EL (cell line): ENCODE measurements around the gene MINK1.
"Not testable (repeated sequence)": the region's sequence is repeated elsewhere in the genome, so short reads cannot be mapped to it uniquely, and the experiment has no call there.

Experiments
- DNase-seq: peaks from one replicate; pipeline ENCODE4 v3.0.0-alpha.2; 2016

Gene MINK1

DNA sequence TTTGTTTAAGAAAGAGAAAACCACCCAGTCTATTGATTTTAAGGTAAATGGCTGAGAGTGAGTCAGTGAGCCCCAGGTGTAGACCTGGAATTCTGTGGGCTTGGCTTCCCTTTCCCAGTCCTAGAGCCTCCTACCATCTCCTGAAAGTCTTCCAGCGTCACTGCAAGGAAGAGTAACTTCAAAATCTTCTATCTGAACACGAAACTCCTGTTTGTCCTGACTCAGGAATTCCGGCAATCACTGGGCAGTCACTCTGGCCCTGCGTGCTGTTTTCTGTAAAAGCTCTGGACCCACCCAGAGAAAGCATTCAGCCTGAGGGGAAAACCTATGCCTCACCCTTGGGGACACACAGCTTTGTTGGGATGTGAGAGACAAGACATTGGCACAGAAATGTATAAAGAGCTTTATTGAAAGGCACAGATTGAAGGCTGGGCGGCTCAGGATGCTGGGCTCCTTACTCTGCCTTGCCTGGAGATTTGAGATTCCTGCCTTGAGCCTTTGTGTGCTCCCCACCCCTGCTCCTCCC, 15.9 kb downstream of the MINK1 start:
- peak; percentile 61 for DNase-seq

DNA sequence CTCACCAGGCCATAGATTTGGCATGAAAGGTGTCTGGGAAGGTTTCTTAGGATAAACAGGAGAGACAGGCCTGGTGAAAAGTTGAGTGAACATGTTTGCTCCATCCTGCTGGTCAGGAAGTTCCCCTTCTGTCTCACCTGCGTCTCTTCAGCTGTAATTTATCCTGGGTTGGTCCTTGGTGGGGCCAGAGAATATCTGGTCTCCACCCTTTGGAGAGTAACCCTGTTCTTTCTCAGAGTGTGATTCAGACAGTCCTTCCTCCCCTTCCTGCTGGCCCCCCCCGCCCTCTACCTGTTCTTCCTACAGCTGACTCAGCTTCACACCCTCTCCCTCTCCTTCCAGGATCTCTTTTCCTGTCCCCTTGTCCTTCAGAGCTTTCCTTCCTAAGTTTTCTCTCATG, 17.1 kb downstream of the MINK1 start:
- DNase-seq, result no peak

DNA sequence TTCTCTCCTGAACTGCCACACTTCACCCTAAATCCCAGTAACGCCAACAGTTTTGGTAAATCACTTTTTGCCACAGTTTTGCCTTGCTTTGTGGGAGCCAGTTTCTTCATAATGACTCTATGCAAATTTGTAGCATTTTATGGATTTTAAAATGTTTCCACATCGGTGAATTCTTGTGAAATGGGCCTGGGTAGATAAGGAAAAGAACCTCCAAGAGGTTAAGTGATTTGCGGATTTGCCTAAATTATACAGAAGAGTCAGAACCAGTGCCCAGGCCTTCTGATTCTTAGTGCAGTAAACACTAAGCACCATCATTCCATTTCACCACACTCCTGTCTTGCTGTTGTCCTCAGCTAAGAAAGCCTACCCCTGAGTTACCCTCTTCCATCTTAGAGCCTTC, 17.9 kb downstream of the MINK1 start:
- no peak for DNase-seq

DNA sequence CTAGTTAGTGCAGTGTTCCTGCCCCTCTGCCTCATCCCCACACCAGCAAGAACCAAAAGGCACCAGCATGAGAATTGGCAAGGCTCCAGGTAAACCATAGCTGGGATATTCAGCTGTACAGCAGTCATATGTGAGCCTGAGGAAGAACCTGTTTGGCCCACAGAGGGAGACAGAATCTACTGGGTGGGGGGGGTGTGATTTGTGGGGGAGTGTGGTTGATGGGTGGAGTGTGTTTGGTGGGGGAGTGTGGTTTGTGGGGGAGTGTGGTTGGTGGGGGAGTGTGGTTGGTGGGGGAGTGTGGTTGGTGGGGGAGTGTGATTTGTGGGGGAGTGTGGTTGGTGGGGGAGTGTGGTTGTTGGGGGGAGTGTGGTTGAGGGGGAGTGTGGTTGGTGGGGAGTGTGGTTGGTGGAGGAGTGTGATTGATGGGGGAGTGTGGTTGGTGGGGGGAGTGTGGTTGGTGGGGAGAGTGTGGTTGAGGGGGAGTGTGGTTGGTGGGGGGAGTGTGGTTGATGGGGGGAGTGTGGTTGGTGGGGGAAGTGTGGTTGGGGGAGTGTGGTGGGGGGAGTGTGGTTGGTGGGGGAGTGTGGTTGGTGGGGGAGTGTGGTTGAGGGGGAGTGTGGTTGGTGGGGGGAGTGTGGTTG, 19.5 kb downstream of the MINK1 start:
- DNase-seq, result peak; percentile 71

DNA sequence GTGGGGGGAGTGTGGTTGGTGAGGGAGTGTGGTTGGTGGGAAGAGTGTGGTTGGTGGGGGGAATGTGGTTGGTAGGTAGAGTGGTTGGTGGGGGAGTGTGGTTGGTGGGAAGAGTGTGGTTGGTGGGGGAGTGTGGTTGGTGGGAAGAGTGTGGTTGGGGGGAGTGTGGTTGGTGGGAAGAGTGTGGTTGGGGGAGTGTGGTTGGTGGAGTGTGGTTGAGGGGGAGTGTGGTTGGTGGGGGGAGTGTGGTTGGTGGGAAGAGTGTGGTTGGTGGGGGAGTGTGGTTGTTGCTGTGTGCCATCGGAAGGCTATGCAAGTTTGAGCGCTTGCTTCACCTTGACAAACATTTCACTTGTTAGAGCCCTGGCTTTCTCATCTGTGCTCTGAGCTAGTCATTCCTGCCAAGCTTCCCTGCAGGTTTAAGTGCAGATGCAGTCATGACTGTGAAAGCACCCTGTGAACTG, 20.1 kb downstream of the MINK1 start:
- no peak for DNase-seq

DNA sequence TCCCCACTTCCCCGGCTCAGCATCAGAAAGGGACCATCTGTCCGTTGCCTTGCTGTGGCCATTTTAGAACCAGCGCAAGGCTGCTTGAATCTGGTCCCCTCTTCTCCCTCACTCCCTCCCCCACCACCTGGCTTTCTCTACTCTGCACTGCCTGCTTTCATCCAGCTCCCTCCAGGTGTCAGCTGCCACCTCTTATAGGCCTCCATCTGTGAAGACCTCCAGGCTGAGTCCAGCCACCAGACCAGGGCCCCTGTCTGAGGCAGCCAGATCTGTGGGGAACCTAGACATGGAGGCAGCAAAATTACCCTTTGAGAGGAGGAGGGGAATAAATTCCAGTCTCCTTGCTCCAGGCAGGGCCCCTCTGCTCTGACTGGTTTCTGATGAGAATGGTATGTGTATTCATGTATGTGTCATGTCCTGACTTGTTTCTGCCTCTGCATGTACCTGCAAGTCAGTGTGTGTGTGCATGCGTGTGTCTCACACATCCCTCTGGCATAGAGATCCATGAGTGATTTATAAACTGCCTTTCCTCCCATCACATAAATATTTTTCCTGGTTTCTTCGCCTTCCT, 21.1 kb downstream of the MINK1 start:
- peak; percentile 40 for DNase-seq

DNA sequence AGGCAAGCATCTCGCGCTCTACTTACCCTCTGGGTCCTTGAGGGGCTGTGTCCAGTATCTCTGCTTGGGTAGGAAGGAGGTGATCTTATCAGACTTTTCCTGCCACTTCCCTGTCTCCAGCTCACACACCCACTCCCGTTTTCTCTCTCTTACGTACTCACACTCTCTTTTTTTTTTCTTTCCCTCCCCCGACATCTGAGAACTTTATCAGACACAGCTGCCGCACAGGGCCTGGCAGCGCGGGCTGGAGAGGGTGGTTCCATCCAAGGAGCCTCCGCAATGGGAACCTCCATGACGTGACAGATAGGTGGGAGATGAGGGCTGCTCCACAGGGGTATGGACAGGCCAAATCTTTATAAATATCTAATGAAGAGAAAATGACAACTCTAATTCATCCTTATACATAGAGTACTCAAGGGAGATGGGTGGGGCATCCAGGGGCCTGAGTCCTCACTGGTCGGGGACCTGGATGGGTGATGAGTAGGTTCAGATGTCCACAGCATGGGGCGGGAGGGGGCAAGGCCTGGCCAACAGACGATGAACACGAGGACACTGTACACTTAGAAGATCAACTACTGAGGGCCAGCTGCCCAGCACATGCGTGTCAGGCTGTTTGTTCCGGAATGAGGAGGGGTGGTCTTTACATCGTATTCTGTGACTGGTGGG, 23.3 kb downstream of the MINK1 start:
- no peak for DNase-seq

DNA sequence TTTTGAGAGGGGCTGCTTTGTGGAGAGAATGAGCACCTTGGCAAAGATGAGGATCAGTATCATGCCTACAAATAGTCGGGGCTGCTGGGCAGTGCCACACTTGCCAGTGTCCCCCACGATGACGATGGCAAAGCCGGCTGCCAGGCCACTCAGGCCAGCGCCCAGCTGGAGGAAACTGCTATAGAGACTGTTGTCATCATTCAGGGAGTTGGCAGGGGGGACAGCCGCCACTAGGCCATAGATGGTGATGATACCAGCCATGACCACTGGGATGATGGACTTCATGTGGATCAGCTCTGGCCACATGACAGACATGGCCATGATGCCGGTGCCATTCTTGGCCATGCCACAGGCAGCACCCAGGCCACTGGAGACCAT, 23.8 kb downstream of the MINK1 start:
- DNase-seq, result no peak

DNA sequence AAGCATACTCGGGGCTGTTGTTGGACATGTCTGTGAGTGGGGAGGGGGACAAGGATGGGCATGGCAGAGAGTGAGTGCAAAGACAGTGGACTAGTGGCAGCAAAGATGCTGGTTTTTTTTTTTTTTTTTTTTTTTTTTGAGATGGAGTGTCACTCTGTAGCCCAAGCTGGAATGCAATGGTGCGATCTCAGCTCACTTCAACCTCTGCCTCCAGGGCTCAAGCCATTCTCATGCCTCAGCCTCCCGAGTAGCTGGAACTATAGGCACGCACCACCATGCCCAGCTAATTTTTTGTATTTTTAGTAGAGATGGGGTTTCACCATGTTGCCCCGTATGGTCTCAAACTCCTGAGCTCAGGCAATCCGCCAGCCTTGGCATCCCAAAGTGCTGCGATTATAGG, 24.2 kb downstream of the MINK1 start:
- DNase-seq, result not testable (repeated sequence)

DNA sequence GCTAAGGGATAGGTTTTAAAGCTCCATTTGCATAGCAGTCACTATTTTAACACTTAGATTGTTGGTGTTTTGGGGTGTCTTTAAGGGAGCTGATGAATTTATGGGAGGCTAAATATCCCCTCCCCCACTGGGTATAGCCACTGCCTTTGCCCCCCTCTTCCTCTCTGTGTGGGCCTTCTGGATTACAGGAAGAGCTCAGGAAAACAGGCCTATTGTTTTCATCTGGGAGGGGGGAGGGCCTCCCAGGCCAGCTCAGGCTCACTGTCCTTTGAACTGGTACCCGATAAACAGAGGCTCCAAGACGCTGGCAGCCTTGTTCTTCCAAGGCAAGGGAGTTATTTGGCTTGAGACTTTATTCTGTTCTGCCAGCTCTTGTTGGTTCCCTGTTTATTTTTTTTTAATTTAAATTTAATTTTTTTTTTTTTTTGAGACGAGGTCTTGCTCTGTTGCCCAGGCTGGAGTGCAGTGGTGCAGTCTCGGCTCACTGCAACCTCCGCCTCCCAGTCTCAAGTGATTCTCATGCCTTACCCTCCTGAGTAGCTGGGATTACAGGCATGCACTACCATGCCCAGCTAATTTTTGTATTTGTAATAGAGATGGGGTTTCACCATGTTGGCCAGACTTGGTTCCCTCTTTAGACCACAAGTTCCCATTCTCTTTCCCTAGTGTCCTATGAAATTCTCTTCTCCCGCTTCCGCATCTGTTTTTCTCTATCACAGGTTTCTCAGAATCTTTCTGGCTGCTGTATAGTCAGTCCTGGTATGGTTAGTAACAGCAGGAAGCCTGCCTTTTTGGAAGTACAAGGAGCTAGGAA, 25.1 kb downstream of the MINK1 start:
- DNase-seq, result no peak

DNA sequence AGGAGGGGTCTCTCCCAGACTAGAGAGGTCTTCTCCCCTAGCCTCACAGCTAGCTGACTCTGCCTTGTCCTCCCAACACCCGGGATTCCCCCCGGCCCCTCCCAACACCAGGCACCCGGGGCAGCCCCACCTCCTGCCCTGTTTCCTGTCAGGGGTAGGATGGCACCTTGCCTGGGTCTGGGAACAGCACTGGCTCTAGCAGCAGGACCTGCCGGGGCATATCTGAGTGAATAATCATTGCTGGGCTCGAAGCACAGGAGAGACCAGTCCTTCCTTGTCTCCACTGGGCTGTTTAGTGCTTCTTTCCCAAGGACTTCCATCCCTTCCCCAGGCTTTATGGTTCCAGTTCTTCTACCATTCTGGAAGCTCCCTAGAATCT, 25.7 kb downstream of the MINK1 start:
- DNase-seq, result peak; percentile 59

DNA sequence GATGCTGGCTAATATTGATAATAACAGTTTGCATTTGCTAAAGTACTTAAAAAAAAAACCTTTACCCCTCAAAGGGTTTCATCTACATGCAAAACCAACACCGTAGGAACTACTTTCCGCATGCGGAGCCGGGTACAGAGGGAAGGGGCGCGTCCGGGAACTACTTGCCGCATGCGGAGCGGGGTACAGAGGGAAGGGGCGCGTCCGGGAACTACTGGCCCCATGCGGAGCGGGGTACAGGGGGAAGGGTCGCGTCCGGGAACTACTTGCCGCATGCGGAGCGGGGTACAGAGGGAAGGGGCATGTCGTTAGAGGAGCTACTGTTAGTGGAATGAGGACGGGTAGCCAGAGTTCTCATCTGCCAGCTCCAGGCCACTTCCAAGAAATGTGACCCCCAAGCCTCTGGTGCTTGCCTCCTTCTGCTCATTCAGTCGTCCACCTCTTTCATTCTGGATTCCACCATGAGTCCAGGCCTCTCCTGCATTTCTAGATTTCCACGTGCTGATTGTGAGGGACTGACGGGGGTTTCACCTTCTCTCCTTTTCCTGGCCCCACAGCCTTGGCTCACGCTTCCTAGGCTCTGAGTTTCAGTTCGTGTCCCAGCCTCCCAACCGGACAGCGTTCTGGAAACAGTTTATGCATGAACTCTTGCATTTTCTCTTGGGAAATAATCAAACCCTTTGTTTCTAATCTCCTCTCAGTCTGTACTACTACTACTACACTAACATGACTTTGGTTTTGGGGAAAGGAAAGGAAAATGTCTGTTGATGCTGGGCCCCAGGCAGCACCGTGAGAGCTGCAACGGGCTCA, 26.9 kb downstream of the MINK1 start:
- no peak for DNase-seq

DNA sequence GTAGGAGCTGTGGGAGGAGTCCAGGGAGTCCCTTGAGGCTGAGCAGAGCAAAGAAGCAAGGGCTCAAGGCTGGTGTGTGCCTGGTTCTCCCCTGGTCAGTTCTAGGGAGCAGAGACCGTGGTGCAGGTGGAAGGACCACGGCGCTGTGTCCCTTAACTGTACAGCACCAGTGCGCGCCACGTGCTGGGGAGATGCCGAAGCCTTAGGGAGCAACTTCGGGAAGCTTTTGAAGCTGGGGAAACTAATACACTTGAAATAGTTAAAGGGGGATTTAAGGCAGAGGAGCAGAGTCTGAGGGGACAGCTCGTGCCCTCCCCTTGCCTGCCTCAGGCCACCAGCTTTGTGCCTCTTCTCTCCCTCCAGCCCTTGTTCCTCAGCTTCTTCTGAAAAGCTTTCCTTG, 27.5 kb downstream of the MINK1 start:
- no peak for DNase-seq

DNA sequence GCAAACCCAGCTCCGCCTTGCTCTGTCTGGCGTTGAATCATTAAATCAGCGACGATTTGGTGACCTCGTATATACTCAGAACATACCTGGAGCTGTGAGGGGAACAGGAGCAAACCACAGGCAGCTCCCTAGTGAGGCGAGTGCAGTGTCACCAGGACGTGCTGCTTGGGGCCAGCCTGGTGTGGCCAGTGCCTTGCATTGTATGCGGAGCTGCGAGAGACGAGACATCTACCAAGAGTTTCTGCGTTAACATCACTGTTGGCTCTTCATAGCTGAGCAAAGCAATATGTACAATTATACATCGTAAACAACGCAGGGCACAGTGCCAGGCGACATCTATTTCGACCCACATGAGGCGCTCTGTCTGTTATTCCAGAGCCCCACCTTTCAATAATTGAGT, 27.9 kb downstream of the MINK1 start:
- DNase-seq, result no peak

DNA sequence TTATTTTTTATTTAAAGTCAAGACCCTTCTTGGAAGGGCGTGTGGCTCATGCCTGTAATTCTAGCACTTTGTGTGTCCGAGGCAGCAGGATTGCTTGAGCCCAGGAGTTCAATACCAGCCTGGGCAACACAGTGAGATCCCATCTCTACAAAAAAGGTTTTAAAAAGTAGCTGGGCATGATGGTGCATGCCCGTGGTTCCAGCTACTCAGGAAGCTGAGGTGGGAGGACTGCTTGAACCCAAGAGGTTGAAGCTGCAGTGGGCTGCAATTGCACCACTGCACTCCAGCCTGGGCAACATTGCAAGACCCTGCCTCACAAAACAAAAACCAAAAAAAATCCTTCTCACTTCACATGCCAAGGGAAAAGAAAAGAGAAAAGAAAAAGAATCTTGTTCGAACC, 29.6 kb downstream of the MINK1 start:
- DNase-seq, result no peak

DNA sequence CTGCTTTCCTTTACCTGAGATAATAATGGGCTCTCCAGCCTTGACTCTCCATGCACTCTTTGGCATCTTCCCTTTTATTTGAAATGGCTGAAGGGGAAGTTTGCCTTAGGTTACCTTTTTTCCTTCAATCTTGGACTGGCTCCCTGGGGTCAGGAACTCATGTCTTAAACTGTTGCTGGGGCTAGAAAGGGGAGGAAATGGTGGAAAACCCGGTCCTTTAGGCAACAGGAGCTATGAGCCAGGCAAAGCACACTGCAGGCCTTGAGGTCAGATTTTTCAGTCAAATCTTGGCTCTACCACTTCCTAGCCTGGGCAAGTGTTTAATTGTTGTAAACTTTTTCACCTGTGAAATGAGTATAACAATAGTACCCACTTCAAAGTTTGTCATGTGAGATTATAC, 30.2 kb downstream of the MINK1 start:
- DNase-seq, result no peak

DNA sequence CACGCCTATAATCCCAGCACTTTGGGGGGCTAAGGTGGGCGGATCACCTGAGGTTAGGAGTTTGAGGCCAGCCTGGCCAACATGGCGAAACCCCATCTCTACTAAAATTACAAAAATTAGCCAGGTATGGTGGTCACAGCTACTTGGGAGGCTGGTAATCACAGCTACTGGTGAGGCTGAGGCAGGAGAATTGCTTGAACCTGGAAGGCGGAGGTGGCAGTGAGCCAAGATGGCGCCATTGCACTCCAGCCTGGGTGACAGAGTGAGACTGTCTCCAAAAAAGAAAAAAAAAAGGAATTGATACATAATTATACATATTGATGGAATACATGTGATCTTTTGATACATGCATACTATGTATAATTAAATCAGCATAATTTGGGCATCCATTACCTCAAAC, 34.4 kb downstream of the MINK1 start:
- not testable (repeated sequence) for DNase-seq

DNA sequence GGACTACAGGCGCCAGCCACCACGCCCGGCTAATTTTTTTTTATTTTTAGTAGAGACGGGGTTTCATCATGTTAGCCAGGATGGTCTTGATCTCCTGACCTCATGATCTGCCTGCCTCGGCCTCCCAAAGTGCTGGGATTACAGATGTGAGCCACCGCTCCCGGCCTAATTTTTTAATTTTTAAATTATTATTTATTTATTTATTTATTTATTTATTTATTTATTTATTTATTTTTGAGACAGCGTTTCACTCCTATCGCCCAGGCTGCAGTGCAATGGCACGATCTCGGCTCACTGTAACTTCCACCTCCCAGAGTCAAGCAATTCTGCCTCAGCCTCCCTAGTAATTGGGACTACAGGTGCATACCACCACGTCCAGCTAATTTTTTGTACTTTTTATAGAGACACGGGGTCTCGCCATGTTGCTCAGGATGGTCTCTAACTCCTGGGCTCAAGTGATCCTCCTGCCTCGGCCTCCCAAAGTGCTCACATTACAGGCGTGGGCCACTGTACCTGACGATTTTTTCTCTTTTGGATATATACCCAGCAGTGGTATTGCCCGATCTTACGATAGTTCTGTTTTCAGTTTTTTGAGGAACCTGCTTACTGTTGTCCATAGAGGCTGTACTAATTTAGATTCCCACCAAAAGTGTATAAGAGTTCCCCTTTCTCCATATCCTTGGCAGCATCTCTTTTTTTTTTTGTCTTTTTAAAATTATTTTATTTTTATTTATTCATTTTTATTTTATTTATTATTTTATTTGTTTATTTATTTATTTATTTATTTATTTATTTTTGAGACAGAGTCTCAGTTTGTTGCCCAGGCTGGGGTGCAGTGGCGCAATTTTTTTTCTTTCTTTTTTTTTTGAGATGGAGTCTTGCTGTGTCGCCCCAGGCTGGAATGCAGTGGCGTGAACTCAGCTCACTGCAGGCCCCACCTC, 36.2 kb downstream of the MINK1 start:
- not testable (repeated sequence) for DNase-seq

DNA sequence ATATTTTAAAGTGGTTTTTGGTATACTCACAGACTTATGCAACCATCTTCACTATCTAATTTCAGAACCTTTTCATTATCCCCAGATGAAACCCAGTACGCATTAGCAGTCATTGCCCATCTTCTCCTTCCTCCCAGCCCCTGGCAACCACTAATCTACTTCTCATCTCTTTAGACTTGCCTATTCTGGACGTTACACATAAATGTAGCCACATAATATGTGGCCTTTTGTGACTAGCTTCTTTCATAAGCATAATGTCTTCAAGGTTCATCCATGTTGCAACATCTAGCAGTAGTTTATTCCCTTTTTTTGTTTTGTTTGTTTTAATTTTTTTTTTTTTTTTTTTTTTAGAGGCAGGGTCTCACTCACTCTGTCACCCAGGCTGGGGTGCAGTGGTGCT, 37.7 kb downstream of the MINK1 start:
- DNase-seq, result no peak

DNA sequence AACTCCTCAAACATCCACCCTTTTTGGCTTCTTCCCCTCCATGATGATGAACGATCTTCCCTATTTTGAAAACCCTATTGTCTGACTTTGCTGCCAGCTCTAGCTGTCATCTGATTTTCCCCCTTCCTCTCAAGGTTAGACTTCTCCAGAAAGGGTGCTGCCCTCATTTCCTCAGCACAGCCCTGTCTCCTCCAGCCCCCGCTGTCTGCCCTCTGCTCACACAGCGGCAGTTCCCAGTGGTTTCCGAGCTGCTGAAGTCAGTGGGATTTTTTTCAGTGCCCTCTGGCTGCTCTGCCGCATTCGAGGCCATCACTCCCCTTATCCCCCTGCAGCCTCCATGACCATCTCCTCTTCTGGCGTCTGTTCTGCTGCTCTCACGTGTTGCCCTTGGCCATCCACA, 39.6 kb downstream of the MINK1 start:
- DNase-seq, result no peak

DNA sequence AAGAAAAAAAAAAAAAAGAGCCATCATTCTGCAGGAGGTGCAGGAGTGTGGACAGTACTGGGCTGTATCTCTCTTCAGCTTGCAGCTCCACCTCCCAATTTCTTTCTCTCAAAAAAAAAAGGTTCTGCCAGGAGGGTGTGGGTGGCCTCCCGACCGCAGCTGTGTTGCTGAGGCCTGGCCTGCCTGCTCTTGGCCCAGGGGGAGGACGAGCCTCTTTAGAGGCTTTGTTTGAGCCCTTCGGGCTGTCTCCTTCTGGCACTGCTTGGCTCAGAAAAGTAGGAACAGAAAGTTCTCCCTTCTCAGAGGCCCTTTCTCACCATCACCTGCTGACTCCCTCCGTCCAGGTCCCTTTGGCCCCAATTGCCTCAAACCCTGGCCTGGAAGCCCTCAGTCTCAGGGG, 43.9 kb downstream of the MINK1 start:
- DNase-seq, result no peak
